Vagina (tissue), 2 donors: Measurements from ENCODE around the gene VSIG8. TPM values are rescaled to one million over a fixed set of nuclear protein-coding genes. Genes with fewer than 3 reads are reported as not detected.

Experiments used
- DNase-seq, 2 donors: peaks; one replicate each; pipeline ENCODE4 v3.0.0-alpha.2; 2017; ENCODE audit errors: extremely low spot score in 2 of 2
- H3K27ac ChIP-seq: fragments of 200-600 bp; sonication (generic); one replicate; pipeline ENCODE4 v1.5.1; 2019
- H3K27me3 ChIP-seq: fragments of 200-600 bp; sonication (generic); one replicate; pipeline ENCODE4 v1.5.1; 2019
- H3K36me3 ChIP-seq, 2 donors: fragments of 200-600 bp; sonication (generic); one replicate each; pipeline ENCODE4 v1.5.1; 2017 to 2019
- H3K4me1 ChIP-seq: fragments of 200-600 bp; sonication (generic); one replicate; pipeline ENCODE4 v1.5.1; 2019
- H3K4me3 ChIP-seq, 2 donors: fragments of 200-600 bp; sonication (generic); 1 replicate in 1 of 2; 2 replicates in 1 of 2; pipeline ENCODE4 v1.5.1; 2016 to 2019
- H3K9me3 ChIP-seq: fragments of 200-600 bp; sonication (generic); one replicate; pipeline ENCODE4 v1.5.1; 2019
- POLR2A ChIP-seq, 2 donors: fragments of 450-650 bp; IDR thresholded peaks; one replicate each; pipeline ENCODE4 v1.6.1; 2017; ENCODE audit warnings: antibody characterized with exemption in 2 of 2, mild to moderate bottlenecking in 2 of 2, moderate library complexity in 2 of 2
- POLR2AphosphoS5 ChIP-seq, 2 donors: sonication (generic); formaldehyde crosslinking; IDR thresholded peaks; one replicate each; pipeline ENCODE4 v1.9.0; 2017; ENCODE audit warnings: antibody characterized with exemption in 2 of 2, mild to moderate bottlenecking in 2 of 2, low read depth in 1 of 2; ENCODE audit not compliant: insufficient read depth in 1 of 2
- intact Hi-C: fragments of 100-400 bp; cut with DNase I; formaldehyde crosslinking; loops from one replicate; pipeline ENCODE4 v1.15.1; 2023
- total RNA-seq: library from RNA; depleted of rRNA; stranded (reverse); fragments of >200 nt; gene quantifications from one replicate; pipeline ENCODE4 v1.2.3, GENCODE V29; 2016
- TF ChIP-seq, protein P1 (sequence below), 3 experiments: fragments of 450-650 bp in 2 of 3; fragments of 200-600 bp in 1 of 3; sonication (generic) in 1 of 3; IDR thresholded peaks; one replicate each; pipeline ENCODE4 v1.5.1; 2017 to 2019; ENCODE audit warnings: antibody characterized with exemption in 3 of 3, mild to moderate bottlenecking in 2 of 3, moderate library complexity in 2 of 3

VSIG8 gene
- total RNA-seq, 1 donor from 2014 or later, result not detected

DNA sequence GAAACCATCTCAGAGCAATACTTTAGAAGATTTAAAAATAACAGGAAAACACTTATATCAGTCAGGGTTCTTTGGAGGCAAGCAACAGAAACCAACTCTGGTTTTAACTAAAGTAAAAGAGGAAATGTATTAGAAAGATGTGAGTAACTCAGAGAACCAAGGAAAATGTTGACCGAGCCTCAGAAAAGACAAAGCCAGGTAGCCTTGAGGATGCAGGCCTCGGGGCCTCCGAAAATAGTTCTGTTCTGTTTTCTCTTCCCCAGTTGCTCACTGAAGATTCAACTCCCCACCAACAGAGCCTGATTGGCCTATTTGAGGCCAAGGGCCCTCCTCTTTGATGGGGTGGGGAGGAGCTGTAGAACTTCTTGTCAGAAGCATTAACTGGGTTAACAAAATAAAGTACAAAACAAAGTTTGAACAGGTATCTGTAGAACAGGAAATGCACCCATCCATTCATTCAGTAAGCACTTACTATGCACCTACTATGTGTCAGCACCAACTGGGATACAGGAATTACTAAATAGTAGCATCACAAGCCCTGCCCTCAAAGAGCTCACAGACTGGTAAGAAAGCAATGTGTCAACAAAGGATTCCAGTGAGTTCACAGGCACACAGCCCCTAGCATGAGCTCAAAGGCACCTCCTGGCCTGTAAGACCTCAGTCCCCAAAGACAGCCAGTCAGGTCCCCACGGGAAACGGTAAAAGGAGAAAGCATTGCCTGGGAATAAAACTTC, 23.2 kb downstream of the VSIG8 start:
- H3K27me3 ChIP-seq, result no peaks in the 10 kb centered on the region
- no peak overlapping the region for H3K4me3 ChIP-seq
- H3K9me3 ChIP-seq, result no peaks in the 10 kb centered on the region
- intact Hi-C loops, result no loop called here
- H3K27ac ChIP-seq, result no peak overlapping the region
- TF ChIP-seq POLR2AphosphoS5 (IDR thresholded peaks at IDR 0.05; ENCODE audit: insufficient read depth in 1 of 2, low read depth in 1 of 2), result no peak
- TF ChIP-seq POLR2A (IDR thresholded peaks at IDR 0.05), result no peak
- TF ChIP-seq, protein P1, sequence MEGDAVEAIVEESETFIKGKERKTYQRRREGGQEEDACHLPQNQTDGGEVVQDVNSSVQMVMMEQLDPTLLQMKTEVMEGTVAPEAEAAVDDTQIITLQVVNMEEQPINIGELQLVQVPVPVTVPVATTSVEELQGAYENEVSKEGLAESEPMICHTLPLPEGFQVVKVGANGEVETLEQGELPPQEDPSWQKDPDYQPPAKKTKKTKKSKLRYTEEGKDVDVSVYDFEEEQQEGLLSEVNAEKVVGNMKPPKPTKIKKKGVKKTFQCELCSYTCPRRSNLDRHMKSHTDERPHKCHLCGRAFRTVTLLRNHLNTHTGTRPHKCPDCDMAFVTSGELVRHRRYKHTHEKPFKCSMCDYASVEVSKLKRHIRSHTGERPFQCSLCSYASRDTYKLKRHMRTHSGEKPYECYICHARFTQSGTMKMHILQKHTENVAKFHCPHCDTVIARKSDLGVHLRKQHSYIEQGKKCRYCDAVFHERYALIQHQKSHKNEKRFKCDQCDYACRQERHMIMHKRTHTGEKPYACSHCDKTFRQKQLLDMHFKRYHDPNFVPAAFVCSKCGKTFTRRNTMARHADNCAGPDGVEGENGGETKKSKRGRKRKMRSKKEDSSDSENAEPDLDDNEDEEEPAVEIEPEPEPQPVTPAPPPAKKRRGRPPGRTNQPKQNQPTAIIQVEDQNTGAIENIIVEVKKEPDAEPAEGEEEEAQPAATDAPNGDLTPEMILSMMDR (IDR thresholded peaks at IDR 0.05), result no peak
- DNase-seq, result no peak
- no peaks in the 10 kb centered on the region for H3K4me1 ChIP-seq
- no peaks in the 10 kb centered on the region for H3K36me3 ChIP-seq

DNA sequence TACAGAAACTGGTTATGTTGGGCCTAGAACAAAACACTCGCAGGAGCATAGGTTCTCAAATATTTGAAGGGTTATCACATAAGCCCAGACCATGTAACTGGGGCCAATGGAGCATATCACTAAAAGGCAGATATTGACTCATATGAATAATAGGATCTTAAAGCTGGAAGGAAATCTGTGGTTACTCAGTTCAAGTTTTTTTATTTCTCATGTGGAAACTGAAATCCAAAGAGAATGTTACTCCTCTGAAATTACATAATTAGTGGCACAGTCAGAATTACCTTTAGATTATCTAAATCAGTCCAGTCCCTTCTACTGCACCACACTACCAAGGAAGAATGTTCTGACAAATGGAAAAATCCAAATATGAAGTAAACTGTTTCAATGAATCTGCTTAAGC, 23.7 kb downstream of the VSIG8 start:
- DNase-seq, result no peak
- Histone ChIP-seq H3K27me3 (no peaks in the 10 kb centered on the region), H3K4me3 (no peak overlapping the region), H3K36me3 (no peaks in the 10 kb centered on the region), H3K4me1 (no peaks in the 10 kb centered on the region), H3K27ac (no peak overlapping the region), H3K9me3 (no peaks in the 10 kb centered on the region)
- intact Hi-C loops, result no loop called here
- TF ChIP-seq POLR2AphosphoS5 (IDR thresholded peaks at IDR 0.05; ENCODE audit: insufficient read depth in 1 of 2, low read depth in 1 of 2) (no peak), POLR2A (IDR thresholded peaks at IDR 0.05) (no peak)
- TF ChIP-seq, protein P1 (IDR thresholded peaks at IDR 0.05), result no peak

DNA sequence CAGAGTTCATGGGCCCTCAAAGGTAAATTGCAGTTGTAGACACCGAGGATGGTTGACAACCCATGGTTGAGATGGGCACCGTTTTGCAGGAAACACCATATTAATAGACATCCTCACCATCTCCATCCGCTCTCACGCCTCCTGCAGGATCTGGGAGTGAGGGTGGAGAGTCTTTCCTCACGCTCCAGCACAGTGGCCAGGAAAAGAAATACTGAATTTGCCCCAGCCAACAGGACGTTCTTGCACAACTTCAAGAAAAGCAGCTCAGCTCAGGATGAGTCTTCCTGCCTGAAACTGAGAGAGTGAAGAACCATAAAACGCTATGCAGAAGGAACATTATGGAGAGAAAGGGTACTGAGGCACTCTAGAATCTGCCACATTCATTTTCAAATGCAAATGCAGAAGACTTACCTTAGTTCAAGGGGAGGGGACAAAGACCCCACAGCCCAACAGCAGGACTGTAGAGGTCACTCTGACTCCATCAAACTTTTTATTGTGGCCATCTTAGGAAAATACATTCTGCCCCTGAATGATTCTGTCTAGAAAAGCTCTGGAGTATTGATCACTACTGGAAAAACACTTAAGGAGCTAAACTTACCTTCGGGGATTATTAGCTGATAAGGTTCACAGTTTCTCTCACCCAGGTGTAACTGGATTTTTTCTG, 26.5 kb downstream of the VSIG8 start:
- TF ChIP-seq, protein P1 (IDR thresholded peaks at IDR 0.05), result no peak
- TF ChIP-seq POLR2AphosphoS5 (IDR thresholded peaks at IDR 0.05; ENCODE audit: insufficient read depth in 1 of 2, low read depth in 1 of 2), result no peak
- no peak for TF ChIP-seq POLR2A (IDR thresholded peaks at IDR 0.05)
- no peaks in the 10 kb centered on the region for H3K36me3 ChIP-seq

DNA sequence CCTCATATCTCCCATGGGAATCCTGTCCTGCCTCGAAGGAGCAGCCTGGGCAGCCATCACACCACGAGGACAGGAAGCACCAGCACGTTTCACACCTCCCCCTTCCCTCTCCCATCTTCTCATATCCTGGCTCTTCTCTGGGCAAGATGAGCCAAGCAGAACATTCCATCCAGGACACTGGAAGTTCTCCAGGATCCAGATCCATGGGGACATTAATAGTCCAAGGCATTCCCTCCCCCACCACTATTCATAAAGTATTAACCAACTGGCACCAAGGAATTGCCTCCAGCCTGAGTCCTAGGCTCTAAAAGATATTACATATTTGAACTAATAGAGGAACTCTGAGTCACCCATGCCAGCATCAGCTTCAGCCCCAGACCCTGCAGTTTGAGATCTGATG, 27.1 kb downstream of the VSIG8 start:
- TF ChIP-seq POLR2AphosphoS5 (IDR thresholded peaks at IDR 0.05; ENCODE audit: insufficient read depth in 1 of 2, low read depth in 1 of 2), result no peak
- TF ChIP-seq, protein P1 (IDR thresholded peaks at IDR 0.05), result no peak
- TF ChIP-seq POLR2A (IDR thresholded peaks at IDR 0.05), result no peak
- Histone ChIP-seq H3K4me3 (no peak overlapping the region), H3K36me3 (no peaks in the 10 kb centered on the region), H3K9me3 (no peaks in the 10 kb centered on the region), H3K27me3 (no peaks in the 10 kb centered on the region), H3K4me1 (no peaks in the 10 kb centered on the region), H3K27ac (no peak overlapping the region)
- intact Hi-C loops, result no loop called here
- DNase-seq, result no peak

More for the DNA sequence above, 26.5 kb downstream of the VSIG8 start:
- Histone ChIP-seq H3K4me1 (no peaks in the 10 kb centered on the region), H3K27me3 (no peaks in the 10 kb centered on the region), H3K27ac (no peak overlapping the region), H3K9me3 (no peaks in the 10 kb centered on the region), H3K4me3 (no peak overlapping the region)
- DNase-seq, result no peak
- intact Hi-C loops, result no loop called here

DNA sequence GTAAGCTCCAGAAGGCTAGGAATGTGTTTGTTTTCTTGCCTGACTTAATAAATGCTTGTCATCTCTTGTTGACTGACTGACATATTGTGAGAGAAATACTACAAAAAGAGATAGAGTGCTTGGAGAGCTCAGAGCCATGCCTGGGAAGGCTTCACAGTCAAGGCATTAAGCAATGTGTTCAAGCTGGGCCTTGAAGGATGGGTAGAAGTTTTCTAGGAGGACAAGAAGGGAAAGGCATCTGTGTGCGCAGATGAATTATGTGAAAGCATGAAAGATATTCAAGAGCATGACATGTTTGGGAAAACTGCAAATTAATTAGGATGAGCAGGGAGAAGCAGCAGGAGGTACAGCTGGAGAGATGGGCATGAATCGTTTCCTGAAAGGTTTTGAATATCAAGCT, 30.1 kb downstream of the VSIG8 start:
- intact Hi-C loops, result no loop called here
- DNase-seq, result no peak
- no peak overlapping the region for H3K27ac ChIP-seq
- no peaks in the 10 kb centered on the region for H3K27me3 ChIP-seq
- H3K4me3 ChIP-seq, result no peak overlapping the region
- H3K9me3 ChIP-seq, result no peaks in the 10 kb centered on the region
- no peaks in the 10 kb centered on the region for H3K36me3 ChIP-seq
- TF ChIP-seq POLR2AphosphoS5 (IDR thresholded peaks at IDR 0.05; ENCODE audit: insufficient read depth in 1 of 2, low read depth in 1 of 2) (no peak), POLR2A (IDR thresholded peaks at IDR 0.05) (no peak)
- TF ChIP-seq, protein P1 (IDR thresholded peaks at IDR 0.05), result no peak
- no peaks in the 10 kb centered on the region for H3K4me1 ChIP-seq
